ENCODE measurements around the gene SHC2.

DNA sequence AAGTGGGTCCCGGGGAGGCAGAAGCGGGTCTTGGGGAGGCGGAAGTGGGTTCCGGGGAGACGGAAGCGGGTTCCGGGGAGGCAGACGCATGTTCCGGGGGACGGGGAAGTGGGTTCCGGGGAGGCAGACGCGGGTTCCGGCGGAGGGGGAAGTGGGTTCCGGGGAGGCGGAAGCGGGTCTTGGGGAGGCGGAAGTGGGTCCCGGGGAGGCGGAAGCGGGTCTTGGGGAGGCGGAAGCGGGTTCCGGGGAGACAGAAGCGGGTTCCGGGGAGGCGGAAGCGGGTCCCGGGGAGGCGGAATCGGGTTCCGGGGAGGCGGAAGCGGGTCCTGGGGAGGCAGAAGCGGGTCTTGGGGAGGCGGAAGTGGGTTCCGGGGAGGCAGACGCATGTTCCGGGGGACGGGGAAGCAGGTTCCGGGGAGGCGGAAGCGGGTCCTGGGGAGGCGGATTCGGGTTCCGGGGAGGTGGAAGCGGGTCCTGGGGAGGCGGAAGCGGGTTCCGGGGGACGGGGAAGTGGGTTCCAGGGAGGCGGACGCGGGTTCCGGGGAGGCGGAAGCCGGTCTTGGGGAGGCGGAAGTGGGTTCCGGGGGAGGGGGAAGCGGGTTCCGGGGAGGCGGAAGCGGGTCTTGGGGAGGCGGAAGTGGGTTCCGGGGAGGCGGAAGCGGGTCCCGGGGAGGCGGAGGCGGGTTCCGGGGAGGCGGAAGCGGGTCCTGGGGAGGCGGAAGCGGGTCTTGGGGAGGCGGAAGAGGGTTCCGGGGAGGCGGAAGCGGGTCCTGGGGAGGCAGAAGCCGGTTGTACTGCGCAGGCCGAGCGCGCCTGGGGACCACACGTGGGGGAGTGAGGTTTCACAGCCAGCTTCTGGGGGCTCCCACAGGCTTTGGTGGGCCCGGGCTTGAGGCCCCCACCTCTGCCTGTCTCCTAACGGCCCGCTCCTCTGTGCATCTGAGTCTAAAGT lies 2.5 kb downstream of the SHC2 start:
- TF ChIP-seq JUN (IDR thresholded peaks at IDR 0.05; ENCODE audit: borderline replicate concordance, insufficient read depth, insufficient read length, low read depth) (no peak), POLR2AphosphoS5 (IDR thresholded peaks at IDR 0.05; ENCODE audit: insufficient read depth, low read depth, low read length) (no peak), EZH2 (IDR thresholded peaks at IDR 0.05; ENCODE audit: borderline replicate concordance, low read depth, low read length, severe bottlenecking) (no peak), MYC (IDR thresholded peaks at IDR 0.05; ENCODE audit: low read depth, low read length) (no peak), POLR2A (IDR thresholded peaks at IDR 0.05; ENCODE audit: low read depth, low read length) (no peak), GATA2 (IDR thresholded peaks at IDR 0.05; ENCODE audit: insufficient read depth, insufficient read length, low read depth, low read length) (no peak), FOS (IDR thresholded peaks at IDR 0.05; ENCODE audit: borderline replicate concordance, insufficient read depth, low read length) (no peak)
- TF ChIP-seq, protein P1, sequence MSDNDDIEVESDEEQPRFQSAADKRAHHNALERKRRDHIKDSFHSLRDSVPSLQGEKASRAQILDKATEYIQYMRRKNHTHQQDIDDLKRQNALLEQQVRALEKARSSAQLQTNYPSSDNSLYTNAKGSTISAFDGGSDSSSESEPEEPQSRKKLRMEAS (IDR thresholded peaks at IDR 0.05; ENCODE audit: insufficient read depth, insufficient read length), result no peak
- TF ChIP-seq, protein P2, sequence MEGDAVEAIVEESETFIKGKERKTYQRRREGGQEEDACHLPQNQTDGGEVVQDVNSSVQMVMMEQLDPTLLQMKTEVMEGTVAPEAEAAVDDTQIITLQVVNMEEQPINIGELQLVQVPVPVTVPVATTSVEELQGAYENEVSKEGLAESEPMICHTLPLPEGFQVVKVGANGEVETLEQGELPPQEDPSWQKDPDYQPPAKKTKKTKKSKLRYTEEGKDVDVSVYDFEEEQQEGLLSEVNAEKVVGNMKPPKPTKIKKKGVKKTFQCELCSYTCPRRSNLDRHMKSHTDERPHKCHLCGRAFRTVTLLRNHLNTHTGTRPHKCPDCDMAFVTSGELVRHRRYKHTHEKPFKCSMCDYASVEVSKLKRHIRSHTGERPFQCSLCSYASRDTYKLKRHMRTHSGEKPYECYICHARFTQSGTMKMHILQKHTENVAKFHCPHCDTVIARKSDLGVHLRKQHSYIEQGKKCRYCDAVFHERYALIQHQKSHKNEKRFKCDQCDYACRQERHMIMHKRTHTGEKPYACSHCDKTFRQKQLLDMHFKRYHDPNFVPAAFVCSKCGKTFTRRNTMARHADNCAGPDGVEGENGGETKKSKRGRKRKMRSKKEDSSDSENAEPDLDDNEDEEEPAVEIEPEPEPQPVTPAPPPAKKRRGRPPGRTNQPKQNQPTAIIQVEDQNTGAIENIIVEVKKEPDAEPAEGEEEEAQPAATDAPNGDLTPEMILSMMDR (IDR thresholded peaks at IDR 0.05; ENCODE audit: extremely low read depth in 1 of 2, insufficient read depth in 1 of 2, low read depth in 1 of 2, low read length in 2 of 2), result no peak

All from endothelial cell of umbilical vein (primary cell).